KMS-11 (cell line): ENCODE measurements around the gene KCND3.

Source experiments
- H2AFZ ChIP-seq: fragments of 200-600 bp; sonication (generic); 2 replicates; pipeline ENCODE4 v1.6.1; 2016; ENCODE audit warnings: antibody characterized with exemption, mixed run types, low read depth
- H3K27ac ChIP-seq: fragments of 200-600 bp; sonication (generic); 2 replicates; pipeline ENCODE4 v1.6.1; 2016; ENCODE audit warnings: mild to moderate bottlenecking, mixed run types
- H3K27me3 ChIP-seq: fragments of 200-600 bp; sonication (generic); 2 replicates; pipeline ENCODE4 v1.6.1; 2017; ENCODE audit warnings: mild to moderate bottlenecking, low read depth, mixed run types, moderate library complexity; ENCODE audit not compliant: insufficient read depth
- H3K36me3 ChIP-seq: fragments of 200-600 bp; sonication (generic); 2 replicates; pipeline ENCODE4 v1.6.1; 2017; ENCODE audit warnings: mild to moderate bottlenecking, mixed run types; ENCODE audit not compliant: insufficient read depth
- H3K4me1 ChIP-seq: fragments of 200-600 bp; sonication (generic); 2 replicates; pipeline ENCODE4 v1.6.1; 2016; ENCODE audit warnings: mild to moderate bottlenecking, low read depth, mixed run types; ENCODE audit not compliant: poor library complexity, severe bottlenecking
- H3K4me2 ChIP-seq: fragments of 200-600 bp; sonication (generic); 2 replicates; pipeline ENCODE4 v1.7.0; 2016; ENCODE audit warnings: mild to moderate bottlenecking, mixed run types
- H3K4me3 ChIP-seq: fragments of 200-600 bp; sonication (generic); IDR thresholded peaks from 2 replicates; pipeline ENCODE4 v1.6.1; 2017; ENCODE audit warnings: low read depth, low read length, mixed read lengths; ENCODE audit not compliant: insufficient read depth
- H3K79me2 ChIP-seq: fragments of 200-600 bp; sonication (generic); 2 replicates; pipeline ENCODE4 v1.6.1; 2016; ENCODE audit warnings: low read depth, mixed run types; ENCODE audit not compliant: insufficient read depth
- H3K9ac ChIP-seq: fragments of 200-600 bp; sonication (generic); 2 replicates; pipeline ENCODE4 v1.6.1; 2016; ENCODE audit warnings: mild to moderate bottlenecking, mixed run types
- H4K20me1 ChIP-seq: fragments of 200-600 bp; sonication (generic); 2 replicates; pipeline ENCODE4 v1.6.1; 2016; ENCODE audit warnings: mild to moderate bottlenecking, mixed run types; ENCODE audit not compliant: insufficient read depth
- CTCF ChIP-seq: fragments of 200-600 bp; sonication (generic); conservative IDR thresholded peaks from 2 replicates; pipeline ENCODE4 v1.6.1; 2017; ENCODE audit warnings: low read depth, mild to moderate bottlenecking, antibody characterized with exemption, low read length, moderate library complexity, mixed read lengths

Gene KCND3

GRCh38 chr1:111981090-111981489 is 8.4 kb downstream of the KCND3 start:
- Histone ChIP-seq H3K27me3 (no peaks in the 10 kb centered on the region), H3K79me2 (no peaks in the 10 kb centered on the region), H3K9ac (no peak overlapping the region), H2AFZ (no peak overlapping the region), H4K20me1 (no peaks in the 10 kb centered on the region), H3K4me1 (no peaks in the 10 kb centered on the region), H3K27ac (no peak overlapping the region), H3K36me3 (no peaks in the 10 kb centered on the region), H3K4me3 (no peak overlapping the region), H3K4me2 (no peak overlapping the region)
- no peak for TF ChIP-seq CTCF

- H3K9ac ChIP-seq, result no peak overlapping the region
- H3K4me3 ChIP-seq, result no peak overlapping the region
- H3K79me2 ChIP-seq, result no peaks in the 10 kb centered on the region
- no peak overlapping the region for H3K4me2 ChIP-seq
- no peaks in the 10 kb centered on the region for H3K4me1 ChIP-seq
- no peak for TF ChIP-seq CTCF
- no peaks in the 10 kb centered on the region for H4K20me1 ChIP-seq
- no peaks in the 10 kb centered on the region for H3K36me3 ChIP-seq
- no peak overlapping the region for H2AFZ ChIP-seq
- no peaks in the 10 kb centered on the region for H3K27me3 ChIP-seq
- H3K27ac ChIP-seq, result no peak overlapping the region
These were observed 8.8 kb downstream of the KCND3 start for GRCh38 chr1:111980686-111981085.

- Histone ChIP-seq H4K20me1 (no peaks in the 10 kb centered on the region), H3K36me3 (no peaks in the 10 kb centered on the region), H3K79me2 (no peaks in the 10 kb centered on the region), H3K4me2 (no peak overlapping the region), H3K4me1 (no peaks in the 10 kb centered on the region), H2AFZ (no peak overlapping the region), H3K9ac (no peak overlapping the region), H3K27me3 (no peaks in the 10 kb centered on the region), H3K27ac (no peak overlapping the region), H3K4me3 (no peak overlapping the region)
- TF ChIP-seq CTCF, result no peak
These were observed 10.8 kb downstream of the KCND3 start for GRCh38 chr1:111978695-111979094.

- Histone ChIP-seq H3K27me3 (no peaks in the 10 kb centered on the region), H3K27ac (no peak overlapping the region), H3K9ac (no peak overlapping the region), H3K4me1 (no peaks in the 10 kb centered on the region), H3K4me3 (no peak overlapping the region), H4K20me1 (no peaks in the 10 kb centered on the region), H3K4me2 (no peak overlapping the region), H3K79me2 (no peaks in the 10 kb centered on the region), H2AFZ (no peak overlapping the region), H3K36me3 (no peaks in the 10 kb centered on the region)
- TF ChIP-seq CTCF, result no peak
These were observed 12.1 kb downstream of the KCND3 start for GRCh38 chr1:111977378-111977777.

- Histone ChIP-seq H3K9ac (no peak overlapping the region), H3K4me2 (no peak overlapping the region), H2AFZ (no peak overlapping the region), H3K4me3 (no peak overlapping the region), H3K27ac (no peak overlapping the region), H3K27me3 (no peaks in the 10 kb centered on the region), H4K20me1 (no peaks in the 10 kb centered on the region), H3K79me2 (no peaks in the 10 kb centered on the region), H3K4me1 (no peaks in the 10 kb centered on the region), H3K36me3 (no peaks in the 10 kb centered on the region)
- no peak for TF ChIP-seq CTCF
These were observed 12.6 kb downstream of the KCND3 start for GRCh38 chr1:111976842-111977241.
